DMS114 treated with DMSO at 0.1 percent for 48 hours (cell line): ENCODE measurements around the gene AKT1.

Source experiments
- DNase-seq: peaks from one replicate; lab custom pipeline; 2025; ENCODE audit not compliant: unreplicated experiment; lab: John Stamatoyannopoulos, UW

The AKT1 gene

DNA sequence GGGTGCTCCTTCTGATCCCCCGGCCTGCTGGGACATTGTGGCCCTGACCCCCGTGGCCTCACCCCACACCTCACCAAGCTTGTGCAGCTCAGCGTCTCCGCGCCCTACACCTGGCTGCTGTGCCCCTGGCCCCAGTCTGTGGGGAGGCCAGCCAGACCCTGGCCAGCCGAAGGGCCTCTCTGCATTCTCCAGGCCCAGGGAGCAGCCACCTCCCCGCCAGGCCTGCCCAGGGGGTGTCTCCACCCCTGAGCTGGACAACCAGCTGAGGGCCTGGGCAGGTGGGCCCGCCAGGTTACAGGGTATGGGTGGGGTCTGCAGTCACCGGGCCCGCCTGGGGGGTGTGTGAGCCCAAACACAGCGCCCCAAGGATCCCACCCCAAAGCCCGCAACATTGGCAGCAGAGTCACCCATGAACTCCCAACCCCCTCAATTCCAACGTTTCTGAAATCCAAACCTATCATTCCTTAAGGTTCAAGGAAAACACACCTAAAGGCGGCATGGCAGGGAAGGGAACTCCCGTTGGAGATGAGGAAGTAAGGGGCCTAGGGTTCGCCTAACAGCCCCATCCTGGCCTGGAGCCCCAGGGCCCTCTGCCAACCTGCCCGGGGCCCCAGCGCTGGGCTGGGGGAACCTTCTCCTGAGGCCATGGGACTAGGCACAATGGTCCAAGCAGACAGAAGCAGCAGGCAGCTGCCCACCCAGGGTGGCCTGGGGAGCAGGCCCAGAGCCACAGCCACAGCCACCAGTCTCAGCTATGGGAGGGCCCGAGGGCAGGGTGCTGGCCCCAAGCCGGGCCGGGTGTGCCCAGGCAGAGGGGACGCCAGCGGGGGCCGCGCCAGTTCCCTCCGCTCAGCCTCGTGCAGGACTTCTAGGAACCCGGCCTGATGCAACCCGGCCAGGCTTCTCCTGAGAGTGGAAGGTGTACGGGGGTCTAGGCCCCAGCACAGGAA, 8.5 kb downstream of the AKT1 start:
- no peak for DNase-seq

DNA sequence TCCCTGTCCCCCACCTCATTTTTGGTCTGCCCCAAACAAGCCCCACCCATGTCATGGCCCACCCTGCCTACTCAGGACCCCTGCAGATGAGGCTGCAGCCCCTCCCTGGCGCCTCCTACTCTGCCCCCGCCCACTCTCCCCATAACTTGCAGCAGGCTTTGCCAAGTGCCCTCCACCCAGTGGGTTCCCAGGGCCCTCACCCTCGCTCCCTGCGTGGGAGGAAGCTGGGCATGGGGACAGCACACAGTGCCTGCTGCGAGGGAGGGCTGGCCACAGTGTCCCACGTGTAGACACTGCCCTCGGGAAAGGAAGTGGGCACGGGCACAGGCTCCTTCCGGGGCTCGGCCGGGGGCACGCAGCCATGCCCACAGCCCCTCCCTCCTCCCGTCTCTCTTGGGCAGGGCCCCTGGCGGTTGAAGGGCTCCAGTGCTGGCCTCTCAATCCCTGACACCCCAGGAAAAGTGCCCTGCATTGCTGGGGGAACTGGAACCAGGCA, 9.4 kb downstream of the AKT1 start:
- no peak for DNase-seq

DNA sequence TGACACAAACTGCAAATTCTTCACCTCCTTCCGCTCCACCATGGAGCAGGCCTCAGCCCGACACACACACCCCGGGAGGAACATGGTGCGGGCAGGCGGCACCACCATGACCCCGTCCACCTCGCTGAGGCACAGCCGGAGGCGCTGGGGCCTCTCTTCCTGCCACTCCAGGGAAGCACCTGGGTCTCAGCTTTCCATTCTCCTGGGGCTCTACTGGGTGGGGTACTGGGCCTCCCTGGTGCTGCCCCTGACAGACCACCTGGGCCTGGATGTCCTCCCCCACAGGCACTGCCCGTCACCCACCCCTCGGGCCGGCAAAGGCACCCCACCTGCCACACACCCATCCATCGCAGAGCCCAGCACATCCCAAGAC, 9.9 kb downstream of the AKT1 start:
- no peak for DNase-seq

DNA sequence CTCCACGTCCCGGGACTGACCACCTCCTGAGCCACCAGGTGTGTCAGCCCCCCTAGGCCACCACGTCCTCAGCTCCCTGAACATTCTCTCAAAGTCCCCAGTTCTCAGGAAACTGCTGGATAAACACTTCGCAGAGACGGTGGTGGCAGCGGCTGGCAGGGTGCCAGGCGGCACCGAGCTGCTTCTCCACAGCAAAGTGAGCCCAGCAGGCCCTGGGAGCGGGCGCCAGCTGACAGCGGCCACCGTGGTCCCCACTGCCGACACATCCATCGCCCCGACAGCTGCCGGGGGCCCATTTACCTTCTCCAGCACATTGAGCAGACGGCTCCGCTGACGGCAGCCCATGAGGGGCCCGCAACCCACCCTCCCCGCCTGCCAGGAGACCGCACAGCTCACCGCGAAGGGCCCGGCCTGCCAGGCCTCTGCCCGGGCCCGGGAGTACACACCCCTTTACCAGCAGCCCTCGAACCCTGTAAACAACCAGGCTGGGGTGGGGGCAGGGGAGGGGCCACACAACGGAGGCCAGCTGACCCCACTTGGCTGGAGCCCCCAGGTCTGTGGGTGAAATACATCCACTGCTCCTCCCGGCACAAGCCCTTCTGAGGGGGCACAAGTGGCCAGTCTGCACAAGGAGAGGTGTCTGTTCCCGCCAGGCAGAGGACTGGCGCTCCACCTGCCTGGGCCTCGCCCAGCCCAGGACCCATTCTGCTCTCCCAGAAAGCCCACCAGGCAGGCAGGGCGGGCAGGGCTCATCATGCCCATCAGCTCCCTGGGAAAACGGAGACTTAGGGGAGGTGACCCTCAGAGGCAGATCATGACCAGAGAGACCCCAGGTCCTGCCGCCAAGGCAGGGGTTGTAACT, 10.5 kb downstream of the AKT1 start:
- no peak for DNase-seq

DNA sequence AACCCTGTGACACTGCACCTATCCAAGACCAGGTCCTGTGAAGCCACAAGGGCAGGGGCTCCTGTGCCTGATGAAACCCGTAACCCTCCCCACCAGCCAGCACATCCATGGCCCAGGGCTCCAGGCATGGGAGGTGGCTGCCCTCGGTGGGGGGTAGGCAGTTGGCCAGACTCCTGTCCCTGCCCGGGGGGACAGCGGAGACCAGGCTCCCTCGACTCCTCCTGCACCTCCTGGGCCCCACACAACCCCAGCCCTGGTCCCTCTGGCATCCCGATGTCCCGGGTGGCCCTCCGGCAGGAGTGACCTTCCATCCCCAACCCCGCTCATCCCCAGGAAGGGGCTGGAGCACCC, 11.4 kb downstream of the AKT1 start:
- no peak for DNase-seq

DNA sequence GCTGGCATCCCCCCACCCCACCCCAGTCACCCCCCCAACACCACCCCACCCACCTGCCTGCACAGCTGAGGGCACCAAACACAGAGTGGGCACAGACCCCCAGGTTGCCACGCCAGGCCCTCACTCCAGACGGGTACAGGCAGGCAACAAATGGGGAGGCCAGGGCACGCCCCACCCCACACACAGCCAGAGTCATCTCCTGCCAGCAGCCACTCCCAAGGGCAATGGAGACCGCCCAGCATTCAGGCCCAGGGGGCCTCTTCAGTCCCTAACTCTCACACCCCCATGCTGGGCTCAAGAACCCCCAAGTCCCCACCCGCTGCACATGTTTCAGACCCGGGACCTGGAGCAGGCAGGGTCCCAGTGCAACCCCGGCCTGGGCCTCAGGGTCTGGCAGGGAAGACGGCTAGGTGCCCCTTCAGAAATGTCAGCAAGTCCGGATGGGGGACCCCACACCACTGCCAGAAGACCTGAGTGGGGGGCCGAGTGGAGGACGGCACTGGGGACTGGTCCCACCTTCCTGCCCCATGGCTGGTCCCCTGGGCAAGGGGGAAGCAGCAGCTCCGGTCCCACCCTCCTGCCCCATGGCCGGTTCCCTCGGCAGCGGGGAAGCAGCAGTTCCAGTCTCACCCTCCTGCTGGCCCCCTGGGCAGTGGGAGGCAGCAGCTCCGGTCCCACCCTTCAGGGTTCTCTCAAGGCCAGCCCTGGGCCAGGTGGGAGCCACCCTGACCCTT, 11.9 kb downstream of the AKT1 start:
- DNase-seq, result no peak

DNA sequence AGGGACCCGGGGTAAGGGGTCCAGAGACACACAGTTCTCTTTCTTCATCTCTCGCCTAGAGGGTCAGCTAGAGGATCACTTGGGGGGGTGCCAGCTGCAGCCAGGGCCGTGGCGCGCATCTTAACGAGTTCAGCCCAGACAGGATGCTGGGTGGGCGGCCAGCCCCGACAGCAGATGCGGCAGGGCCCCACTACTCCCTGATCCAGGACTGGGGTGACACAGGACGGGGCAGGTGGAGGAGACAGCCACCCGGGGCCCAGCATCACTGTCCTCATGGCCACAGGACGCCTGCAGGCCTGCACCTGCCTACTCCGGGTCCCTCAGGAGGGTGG, 12.8 kb downstream of the AKT1 start:
- no peak for DNase-seq

DNA sequence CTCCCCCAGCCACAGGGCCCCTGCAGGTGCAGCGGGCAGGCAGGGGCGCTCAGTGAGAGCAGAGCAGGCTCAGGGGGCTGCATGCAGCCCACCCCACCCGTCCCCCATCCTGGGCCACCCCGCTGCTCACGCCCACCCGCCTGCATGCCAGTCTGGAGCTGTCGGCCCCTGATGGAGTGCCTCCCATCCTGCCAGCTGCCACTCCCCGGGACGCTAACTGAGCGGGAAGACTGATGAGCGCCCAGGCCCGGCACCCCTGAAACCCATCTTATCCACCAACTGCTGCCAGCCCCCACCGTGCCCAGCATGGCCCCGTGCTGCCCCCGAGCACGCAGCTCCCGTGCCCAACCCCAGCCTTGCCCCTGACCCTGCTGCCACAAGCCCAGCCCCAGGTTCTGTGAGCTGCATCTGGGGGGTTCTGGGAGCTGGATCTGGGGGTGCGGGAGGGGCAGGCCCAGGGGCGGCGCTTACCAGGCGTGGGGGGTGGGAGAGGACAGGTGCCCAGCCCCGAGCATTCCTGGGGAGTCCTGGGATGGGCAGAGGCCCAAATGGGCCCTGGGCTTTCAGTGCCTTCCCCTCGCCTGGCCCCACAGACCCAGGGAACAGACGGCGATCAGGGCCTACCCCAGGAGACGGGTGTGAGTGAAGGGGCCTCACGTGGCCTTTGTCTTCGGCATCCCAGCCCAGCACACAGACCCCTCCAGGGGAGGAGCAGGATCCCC, 13.3 kb downstream of the AKT1 start:
- DNase-seq, result no peak

DNA sequence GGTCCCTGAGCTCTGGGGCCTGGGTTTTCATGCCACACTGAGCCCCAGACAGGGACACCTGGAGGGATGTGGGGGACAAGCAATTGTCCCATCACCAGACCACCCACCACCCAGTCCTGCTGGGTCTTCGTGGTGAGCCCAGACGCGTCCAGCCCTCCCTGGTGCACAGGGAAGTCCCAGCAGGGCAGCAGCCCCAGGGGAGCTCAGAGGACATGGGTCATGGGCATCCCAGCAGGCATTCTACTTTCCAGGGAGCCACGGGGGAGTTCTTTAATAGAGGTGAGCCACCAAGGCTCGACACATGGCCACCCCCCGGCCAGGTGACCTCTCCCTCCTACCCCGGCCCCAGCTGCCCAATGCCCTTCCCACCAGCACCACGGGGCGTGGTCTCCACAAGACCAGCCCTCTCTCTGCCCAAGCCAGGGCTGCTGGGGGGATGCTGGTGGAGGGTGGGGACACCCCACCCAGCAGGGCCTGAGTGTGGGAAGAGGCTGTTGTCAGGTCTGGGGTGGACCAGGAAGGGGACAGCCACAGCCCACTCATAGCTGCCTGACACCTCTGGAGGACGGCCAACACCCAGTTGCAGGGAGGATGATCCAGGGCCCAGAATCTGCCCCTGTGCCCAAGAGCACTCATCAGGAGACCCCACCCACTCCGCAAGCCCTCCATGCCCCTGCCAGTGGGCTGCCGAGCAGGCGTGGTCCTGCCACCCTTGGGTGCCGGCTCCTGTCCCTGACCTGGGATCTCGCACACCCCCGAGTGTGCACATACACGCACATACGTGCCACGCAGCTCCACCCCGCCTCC, 14.1 kb downstream of the AKT1 start:
- no peak for DNase-seq

DNA sequence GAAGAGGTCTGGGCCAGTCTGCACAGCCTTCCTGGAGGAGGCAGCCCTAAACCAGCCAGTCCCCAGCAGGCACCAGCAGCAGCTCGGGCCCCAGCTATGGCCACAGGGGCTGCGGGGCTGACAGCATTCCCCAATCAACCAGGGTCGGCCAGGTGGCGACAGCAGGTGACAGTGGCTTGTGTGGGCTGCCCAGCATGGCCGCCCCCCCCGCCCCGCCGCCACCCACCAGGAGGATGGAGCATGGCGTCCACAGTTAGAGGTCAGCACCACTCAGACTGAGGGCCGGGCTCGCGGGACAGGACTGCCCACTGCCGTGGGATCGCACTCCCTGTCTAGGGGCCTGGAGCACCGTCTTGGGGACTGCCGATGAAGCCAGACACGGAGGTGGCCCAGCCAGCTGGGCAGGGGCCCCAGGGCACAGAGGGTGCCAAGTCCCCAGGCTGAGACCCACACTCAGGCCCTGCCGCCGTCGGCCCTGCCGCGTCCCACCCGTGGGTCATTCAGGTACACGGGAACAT, 15.0 kb downstream of the AKT1 start:
- DNase-seq, result no peak

DNA sequence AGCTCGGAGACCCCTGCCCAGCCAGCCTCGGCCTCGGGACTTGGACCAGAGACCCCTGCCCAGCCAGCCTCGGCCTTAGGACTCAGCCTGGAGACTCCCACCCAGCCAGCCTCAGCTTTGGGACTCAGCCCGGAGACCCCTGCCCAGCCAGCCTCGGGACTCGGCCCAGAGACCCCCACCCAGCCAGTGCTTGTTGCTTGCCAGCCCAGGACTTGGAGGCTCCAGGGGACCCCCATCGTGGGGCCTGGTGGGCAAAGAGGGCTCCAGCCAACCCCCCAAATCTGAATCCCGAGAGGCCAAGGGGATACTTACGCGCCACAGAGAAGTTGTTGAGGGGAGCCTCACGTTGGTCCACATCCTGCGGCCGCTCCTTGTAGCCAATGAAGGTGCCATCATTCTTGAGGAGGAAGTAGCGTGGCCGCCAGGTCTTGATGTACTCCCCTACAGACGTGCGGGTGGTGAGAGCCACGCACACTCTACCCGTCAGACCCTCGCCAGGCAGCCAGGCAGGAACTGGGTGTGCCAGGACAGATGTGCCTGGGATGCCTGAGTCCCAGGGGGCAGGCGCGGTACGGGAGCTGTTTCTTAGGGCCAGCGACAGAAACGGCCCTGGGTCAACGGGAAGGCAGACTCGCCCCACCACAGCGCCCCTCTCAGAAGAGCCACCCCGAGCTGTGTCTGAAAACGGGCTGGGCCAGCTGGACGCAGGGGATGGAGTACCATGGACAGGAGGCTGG, 15.6 kb downstream of the AKT1 start:
- DNase-seq, result no peak

DNA sequence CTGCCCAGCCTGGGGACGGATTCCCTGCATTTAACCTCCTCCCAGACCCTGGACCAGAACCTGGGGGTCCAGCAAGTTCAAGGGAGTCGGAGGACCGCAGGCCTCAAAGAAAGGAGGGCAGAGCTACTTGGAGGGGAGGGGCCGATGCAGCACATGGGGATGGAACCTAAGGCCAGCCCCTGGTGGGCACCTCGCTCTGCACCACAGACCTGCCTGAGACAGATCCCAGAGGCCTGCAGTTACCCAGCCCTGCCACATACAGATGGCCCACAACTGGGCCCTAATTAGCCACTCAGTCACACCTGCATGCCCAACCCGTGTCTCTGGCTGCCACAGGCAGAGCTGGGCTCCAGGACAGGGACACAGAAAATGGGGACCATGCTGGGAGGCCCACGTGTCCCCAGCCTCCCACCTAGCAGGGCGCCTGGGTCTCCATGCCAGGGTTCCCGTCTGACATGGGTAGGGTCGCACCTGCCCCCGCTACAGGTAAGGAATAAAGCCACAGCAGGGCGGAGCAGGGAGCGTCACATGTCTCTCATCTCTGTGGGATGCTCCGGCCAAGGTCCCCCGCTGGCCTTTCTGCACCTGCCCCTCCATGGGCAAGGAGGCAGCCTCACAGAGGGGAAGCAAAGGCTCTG, 16.7 kb downstream of the AKT1 start:
- no peak for DNase-seq

DNA sequence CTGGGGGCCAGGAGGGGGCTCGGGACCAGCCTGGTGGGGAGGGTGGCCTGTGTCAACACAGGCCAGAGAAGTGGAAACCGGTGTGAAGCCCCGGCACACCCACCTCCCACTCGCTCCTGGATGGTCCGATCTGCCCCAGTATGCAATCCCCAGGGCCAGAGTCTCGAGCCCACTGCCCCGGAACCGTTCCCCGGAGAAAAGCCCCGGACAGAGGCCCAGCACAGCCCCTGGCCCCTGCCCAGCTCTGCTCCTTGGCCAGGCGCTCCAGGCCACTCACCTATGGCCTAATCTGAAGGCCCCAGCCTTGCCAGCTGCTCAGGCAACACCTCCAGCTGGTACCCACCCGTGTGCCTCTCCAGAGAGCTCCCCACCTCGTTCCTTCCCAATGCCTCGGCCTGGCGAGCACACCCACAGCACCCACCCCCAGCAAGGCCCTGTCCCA, 17.7 kb downstream of the AKT1 start:
- DNase-seq, result no peak

DNA sequence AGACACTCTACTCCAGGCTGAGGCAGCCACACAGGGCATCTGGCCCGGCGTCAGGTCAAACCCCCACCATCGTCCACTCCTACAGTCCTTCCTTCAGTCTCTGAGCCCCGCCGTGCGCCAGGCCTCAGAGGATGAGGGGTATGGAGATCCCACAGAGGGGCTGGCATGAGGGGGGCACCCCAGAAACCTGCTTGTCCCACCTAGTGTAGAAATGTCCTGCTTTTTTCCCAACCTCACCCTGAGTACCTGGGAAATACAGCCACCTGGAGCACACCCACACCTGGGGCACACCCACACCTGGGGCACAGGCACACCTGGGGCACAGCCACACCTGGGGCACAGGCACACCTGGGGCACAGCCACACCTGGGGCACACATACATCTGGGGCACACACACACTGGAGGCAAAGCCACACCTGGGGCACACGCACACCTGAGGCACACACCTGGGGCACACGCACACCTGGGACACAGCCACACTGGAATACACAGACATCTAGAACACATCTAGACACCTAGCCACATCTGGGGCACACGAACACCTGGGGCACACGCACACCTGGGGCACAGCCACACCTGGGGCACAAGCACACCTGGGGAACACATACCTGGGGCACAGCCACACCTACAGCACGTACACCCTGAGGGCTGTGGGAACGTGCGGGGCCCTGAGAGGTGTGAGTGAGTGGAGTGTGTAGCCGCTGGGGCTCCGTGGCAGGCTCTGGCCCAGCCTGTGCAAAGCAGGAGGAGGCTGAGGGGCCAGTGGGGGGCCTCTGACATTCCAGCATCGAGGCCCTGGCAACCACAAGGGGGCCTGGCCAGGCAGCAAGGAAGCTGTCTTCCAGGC, 18.4 kb downstream of the AKT1 start:
- no peak for DNase-seq

DNA sequence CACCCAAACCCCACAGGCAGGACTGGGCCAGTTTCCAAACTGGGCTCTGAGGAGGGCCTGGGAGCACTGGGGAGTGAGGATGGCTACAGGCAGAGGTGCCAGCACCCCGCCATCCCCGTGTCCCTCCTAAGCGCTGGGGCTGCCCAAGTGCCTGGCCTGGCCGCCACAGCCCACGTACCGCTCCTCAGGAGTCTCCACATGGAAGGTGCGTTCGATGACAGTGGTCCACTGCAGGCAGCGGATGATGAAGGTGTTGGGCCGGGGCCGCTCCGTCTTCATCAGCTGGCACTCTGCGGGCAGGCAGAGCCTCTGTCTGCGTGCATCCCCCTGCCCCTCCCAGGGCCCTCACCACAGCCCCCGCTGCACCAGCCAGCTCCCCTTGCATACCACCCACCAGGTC, 19.1 kb downstream of the AKT1 start:
- DNase-seq, result no peak

DNA sequence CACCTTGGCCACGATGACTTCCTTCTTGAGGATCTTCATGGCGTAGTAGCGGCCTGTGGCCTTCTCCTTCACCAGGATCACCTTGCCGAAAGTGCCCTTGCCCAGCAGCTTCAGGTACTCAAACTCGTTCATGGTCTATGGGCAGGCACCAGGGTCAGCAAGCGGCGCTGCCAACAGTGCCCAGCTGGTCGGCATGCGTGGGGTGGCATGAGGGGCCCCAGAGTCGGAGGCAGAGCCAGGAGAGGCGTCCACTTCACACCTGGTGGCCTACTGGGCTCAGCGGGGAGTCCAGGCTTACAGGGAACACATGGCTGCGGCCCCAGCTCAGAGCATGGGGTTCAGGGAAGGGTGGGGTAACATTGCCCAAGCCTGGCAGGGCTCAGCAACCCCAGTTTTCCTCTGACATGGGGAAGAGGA, 20.5 kb downstream of the AKT1 start:
- no peak for DNase-seq

DNA sequence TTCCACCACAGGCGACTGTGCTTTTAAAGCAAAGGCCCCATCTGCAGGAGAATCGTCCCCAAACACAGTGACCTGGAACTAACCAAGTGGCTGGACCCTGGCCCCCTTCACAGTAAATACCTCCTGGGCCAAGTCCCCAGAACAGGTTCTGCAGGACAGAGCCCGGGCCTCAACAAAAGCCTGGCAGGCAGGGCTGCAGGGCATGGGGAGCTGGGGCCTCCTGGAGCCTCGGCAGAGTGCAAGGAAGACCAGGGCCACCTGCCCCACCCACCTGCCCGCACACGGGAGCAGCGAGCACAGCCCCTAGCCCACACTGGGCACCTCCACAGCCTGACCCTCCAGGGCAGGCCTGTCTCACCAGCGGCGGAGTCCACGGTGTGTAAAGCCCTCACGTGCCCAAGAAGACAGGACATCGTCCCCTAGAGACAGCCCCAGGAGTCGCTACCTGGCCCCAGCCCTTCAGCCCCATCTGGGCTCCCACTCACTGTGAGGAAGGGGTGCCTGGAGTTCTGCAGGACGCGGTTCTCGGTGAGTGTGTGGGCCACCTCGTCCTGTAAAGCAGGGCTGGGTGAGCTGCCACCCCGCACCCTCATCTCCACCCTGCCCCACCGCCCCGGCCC, 21.0 kb downstream of the AKT1 start:
- no peak for DNase-seq
